Ovary (tissue), 3 donors: ENCODE measurements around the gene PRRT1.

Experiments used
- CTCF ChIP-seq, 3 donors: fragments of 450-650 bp in 2 of 3; fragments of 200-600 bp in 1 of 3; IDR thresholded peaks; one replicate each; pipeline versions ENCODE4 v1.5.1 to v1.8.0; 2016 to 2022; ENCODE audit warnings: antibody characterized with exemption in 3 of 3, mild to moderate bottlenecking in 1 of 3
- POLR2A ChIP-seq: fragments of 450-650 bp; IDR thresholded peaks from one replicate; pipeline ENCODE4 v1.6.1; 2017; ENCODE audit warnings: antibody characterized with exemption, mild to moderate bottlenecking, moderate library complexity
- donor health status: DM: no; HTN: no; CAD: no.

- peak; percentile 72 to 91 (median 73) for TF ChIP-seq CTCF (IDR thresholded peaks at IDR 0.05)
- TF ChIP-seq POLR2A: no peak
Observed at GRCh38 chr6:32195652-32195901, 43.8 kb upstream of the PRRT1 start.
